ENCODE measurements around the gene ANKMY1.

Gene ANKMY1, protein sequence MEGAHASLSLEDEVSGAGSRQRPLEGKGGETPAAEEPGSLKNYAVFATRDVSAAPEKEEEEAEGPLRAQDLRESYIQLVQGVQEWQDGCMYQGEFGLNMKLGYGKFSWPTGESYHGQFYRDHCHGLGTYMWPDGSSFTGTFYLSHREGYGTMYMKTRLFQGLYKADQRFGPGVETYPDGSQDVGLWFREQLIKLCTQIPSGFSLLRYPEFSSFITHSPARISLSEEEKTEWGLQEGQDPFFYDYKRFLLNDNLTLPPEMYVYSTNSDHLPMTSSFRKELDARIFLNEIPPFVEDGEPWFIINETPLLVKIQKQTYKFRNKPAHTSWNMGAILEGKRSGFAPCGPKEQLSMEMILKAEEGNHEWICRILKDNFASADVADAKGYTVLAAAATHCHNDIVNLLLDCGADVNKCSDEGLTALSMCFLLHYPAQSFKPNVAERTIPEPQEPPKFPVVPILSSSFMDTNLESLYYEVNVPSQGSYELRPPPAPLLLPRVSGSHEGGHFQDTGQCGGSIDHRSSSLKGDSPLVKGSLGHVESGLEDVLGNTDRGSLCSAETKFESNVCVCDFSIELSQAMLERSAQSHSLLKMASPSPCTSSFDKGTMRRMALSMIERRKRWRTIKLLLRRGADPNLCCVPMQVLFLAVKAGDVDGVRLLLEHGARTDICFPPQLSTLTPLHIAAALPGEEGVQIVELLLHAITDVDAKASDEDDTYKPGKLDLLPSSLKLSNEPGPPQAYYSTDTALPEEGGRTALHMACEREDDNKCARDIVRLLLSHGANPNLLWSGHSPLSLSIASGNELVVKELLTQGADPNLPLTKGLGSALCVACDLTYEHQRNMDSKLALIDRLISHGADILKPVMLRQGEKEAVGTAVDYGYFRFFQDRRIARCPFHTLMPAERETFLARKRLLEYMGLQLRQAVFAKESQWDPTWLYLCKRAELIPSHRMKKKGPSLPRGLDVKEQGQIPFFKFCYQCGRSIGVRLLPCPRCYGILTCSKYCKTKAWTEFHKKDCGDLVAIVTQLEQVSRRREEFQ

DNA sequence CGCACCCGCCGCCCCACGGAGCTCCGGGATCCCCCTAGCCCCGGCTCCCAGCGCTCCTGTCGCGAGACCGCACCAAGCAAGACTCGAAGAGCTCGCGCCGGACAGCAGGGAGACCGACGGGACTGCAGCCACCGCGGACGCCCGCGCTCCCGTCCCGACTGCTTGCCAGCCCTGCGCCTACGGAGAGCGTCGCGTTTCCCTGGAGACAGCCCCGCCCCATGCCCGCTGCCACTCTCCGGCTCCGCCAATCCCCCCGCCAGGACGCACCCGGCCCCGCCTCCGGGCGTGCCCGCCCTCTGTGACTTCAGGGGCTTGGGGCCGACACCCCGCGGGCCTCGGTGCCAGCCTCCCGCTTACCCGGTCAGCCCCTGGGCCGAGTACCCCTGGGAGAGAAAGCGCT, at the start of gene ANKMY1:
Gene ANKMY1 (minus strand): TSS at position 181 of the 400 bp plus-strand sequence. CDS start 653 bp downstream, outside the sequence.
- peak in 1 of 2 donors; percentile 54 for DNase-seq (ENCODE audit: low read depth in 1 of 2, low spot score in 1 of 2)

DNA sequence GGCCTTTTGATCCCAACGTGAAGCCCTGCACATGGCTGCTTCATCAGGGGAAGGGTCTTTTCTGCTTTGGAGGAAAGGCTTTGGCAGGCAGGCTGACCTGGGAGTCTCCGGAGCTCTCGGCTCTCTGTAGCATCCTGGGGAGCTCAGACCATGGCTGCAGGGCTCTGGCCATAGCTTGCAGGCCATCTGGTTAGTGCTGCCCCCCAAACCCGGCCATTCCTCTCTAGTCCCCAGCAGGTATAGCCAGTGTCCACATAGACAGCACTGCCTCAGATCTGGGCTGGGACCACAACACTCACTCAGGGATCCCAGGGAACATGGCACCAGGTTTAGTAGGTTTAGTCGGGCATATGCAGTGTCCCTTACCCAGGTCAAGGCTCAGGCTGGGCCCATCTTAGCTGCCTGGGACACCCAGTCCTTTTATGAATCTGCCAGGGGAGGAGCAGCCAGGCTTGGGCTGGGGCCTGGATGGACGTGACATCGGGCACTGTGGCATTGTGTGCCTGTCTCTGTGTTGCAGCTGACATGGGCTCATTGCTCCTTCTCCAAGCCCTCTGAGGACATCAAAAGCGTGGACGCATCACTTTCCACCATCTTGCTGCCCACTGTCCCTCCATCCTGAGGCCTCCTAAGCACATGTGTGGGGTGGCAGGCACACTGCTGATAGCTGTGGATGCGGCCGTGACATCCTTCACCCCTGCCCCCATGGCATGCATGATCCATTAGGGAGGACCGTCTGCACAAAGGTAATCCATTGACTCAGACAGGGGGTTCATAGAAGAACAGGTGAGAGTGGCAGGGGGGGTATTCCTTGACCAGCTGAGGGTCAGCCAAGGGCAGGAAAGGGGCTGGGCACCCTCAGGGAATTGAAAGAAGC, 48.3 kb upstream of the ANKMY1 start:
- DNase-seq (ENCODE audit: low read depth in 1 of 2, low spot score in 1 of 2) = no peak

DNA sequence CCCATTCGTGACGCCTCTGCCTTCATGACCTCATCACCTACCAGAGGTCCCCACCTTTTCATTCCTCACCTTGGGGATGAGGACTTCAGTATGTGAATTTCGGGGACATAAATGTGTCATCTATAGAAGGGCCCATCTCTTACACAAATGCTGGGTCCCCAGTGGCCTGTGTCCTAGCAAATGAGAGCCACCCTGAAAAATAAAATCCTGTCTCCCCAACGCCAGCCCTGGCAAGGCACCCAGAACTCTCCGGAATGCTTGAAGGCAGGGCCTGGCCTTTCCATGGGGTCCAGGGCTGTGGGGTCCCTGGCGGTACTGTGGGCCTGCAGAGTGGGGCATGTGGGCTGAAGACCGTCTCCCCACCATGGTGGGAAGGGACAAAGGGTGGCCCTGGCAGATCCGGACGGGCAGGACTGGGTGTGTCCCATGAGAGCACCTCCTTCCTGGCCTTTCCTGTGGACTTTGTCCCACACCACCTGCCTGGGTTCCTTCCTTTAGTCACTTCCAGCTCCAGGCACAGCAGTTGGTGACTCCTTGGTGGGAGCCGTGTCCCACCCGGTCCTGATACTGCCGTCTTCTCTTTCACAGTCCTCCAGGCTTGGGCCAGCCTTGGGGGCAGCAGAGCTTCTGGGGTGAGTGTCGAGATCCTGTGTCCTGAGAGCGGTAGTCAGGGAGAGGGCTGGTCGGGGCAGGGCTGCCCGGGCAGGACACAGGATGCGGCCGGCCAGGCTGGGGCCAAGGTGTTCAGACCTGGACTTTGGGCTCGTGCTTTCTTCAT, 47.3 kb upstream of the ANKMY1 start:
- no peak for DNase-seq (ENCODE audit: low read depth in 1 of 2, low spot score in 1 of 2)

DNA sequence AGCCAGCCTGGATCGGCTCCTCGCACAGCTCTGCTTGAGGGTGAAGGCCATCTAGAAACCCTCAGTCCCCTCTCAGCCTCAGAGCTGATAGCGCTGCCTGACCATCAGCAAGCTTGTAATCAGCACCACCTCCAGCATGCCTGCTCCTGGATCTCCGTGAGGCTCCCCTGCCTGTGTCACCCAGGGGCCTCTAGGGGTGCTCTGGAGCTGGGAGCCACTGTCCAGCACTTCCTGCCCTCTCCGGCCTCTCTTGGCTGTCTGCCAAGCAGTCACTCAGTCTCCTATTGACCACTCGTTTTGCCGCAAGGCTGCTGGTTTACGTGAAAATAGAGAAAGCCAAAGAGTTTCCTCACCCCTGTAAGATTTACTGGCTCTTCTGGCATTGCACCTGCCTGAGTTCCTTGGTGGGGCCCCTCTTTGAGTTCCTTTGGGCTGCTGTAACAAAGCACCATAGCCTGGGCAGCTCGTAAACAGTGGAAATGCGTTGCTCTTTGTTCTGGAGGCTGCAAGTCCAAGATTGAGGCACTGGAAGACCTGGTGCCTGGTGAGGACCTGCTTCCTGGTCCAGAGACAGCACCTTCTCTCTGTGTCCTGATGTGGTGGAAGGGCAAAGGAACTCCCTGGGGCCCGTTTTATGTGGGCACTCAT, 46.6 kb upstream of the ANKMY1 start:
- DNase-seq (ENCODE audit: low read depth in 1 of 2, low spot score in 1 of 2) = no peak

DNA sequence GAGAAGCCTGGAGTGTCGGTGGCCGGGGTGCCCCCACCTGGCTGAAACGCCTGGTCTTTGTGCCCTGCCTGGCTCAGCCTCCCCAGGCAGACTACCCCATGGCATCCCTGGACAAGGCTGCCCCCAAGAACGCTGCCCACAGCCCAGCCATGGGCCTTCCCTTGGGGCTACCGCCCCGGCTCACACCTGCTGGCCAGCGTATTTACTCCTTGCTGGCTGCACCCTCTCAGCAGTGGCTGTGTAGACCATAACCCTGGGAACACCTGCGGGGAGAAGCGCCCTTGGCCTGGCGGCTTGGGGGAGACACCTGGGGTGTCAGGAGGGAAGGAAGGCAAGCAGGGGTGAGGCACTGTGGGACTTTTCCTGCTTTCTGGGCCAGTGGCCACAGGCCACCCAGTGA, 46.1 kb upstream of the ANKMY1 start:
- DNase-seq (ENCODE audit: low read depth in 1 of 2, low spot score in 1 of 2) = no peak

DNA sequence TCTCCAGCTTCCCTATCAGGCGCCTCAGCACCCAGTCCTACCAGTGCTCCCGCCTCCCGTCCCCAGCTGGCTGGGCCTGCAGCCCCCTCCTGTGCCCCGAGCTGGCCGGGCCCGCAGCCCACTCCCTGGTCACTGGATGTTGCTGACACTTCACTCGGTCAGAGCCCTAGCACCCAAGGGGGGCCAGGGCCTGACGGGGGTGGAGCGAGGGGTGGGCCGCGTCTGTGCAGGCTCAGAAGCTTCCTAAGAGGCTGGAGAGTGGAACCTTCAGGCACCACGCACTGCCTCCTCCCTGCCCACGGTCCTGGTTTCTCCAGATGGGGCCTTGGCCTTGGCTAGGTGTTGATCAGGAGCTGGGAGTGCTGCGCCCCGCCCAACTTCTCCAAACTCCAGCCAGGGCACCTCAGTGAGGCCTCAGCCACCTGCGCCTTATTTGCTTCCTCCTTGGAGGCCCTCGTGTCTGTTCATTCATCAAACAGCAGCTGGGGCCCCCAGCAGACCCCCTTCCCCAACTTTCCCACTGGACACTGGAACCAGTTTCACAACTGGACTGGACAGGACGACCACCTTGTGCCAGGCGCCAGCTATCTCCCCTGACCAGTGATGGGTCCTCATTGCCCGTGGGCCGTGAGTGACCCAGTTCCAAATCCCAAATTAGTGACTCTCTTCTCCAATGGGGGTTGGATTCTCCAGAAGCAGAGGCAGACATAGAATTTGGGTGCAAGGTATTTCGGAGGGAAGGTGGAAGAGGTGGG, 45.5 kb upstream of the ANKMY1 start:
- no peak for DNase-seq (ENCODE audit: low read depth in 1 of 2, low spot score in 1 of 2)

DNA sequence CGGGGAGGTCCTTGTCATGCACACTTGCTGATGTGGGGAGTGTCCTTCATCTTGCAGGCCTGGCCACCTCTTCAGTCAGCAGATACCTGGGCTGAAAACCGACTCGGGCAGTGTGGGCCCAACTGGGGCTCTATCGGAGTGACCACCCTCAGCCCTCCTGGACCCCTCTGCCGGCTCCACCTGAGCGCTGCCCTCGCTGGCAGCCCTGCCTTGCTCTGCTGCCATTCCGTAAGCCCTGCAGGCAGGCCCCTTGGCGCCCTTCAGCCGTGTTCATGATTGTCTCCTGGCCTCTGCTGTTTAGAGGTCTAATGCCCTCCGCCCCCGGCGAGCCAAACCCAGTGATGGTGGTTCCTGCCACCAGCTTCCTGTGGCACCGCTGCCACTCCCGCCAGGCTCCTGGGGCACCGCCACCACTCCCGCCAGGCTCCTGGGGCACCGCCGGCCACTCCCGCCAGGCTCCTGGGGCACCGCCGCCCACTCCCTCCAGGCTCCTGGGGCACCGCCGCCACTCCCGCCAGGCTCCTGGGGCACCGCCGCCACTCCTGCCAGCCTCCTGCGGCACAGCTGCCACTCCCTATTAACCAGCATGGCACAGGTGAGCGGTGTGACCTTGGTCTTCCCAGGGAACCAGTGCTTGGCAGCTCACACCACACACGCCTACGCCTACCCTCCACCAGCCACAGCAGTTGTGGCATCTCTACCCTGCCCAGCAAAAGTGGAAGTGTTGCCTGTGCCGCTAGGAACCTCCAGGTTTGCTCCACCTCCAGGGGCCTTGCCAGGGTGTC, 44.7 kb upstream of the ANKMY1 start:
- no peak for DNase-seq (ENCODE audit: low read depth in 1 of 2, low spot score in 1 of 2)

DNA sequence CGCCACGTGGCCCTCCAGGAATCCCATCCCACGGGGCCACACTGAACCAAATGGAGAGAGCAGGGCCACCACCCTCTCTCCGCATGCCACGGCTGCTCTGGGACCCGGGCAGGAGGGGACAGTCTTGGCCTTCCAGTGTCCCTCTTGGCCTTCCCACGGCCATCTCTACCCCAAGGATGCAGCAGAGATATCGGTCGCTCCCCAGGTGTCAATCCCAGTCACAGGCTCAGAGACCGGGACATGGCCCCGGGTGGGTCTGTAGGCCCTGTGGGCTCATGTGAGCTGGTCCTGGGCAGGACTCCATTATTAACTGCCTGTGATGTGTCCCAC, 44.0 kb upstream of the ANKMY1 start:
- DNase-seq (ENCODE audit: low read depth in 1 of 2, low spot score in 1 of 2) = no peak

DNA sequence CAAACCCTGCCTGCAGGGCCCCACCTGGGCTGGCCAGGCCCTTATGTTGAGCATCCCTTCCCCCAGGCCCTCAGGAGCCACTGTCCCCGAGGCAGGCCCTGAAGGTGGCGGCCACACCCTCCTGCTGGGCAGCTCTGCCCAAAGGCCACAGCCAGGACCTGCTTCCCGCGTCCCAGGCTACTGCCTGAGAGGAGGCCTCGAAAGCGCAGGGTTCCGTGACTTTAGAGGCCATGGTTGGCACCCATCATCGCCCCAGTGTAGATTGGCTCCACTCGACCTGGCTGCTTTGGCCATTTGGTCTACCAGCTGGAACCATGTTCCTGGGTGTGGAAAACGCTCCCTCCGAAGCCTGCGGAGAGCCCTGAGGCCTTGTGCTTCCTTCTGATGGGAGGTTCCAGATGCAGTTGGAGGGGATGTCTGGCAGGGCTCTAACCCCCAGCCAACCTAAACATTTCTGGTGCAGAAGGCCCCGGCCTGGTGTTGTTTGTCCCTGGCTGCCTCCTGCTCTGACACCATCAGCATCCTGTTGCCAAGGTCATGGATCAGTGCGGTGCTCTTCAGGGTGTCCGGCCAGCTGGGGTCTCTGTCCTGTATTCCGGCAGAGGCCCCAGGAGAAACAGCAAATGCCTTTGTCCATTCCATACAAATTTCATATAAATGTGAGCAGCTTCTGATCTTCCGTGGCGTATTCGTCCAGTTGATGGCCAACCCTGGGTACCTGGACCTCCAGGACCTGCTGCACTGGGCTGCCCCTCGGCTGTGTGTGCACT, 43.5 kb upstream of the ANKMY1 start:
- no peak for DNase-seq (ENCODE audit: low read depth in 1 of 2, low spot score in 1 of 2)

DNA sequence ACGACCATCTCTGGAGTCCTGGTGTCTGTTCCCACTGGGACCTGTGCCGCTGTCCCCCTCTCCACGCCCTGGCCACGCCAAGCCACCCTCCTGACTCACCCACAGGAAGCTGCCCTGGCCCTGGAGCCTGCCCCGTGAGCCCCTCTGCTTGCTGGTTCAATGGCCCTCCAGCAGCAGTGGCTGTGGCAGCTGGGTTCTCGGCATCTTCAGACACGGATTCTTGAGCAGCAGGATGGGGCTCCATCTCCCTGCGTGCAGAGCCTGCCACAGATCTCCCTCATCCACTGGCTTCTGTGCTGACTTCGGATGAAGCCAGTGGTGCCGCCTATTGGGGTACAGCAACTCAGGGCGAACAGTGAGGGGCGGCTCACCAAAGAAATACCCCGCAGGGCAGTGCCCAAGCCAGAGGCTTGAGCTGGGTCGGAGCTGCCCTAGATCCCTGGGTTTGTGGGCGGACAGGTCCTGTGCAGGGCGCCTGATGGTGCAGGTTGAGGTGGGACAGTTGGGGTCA, 42.7 kb upstream of the ANKMY1 start:
- no peak for DNase-seq (ENCODE audit: low read depth in 1 of 2, low spot score in 1 of 2)

DNA sequence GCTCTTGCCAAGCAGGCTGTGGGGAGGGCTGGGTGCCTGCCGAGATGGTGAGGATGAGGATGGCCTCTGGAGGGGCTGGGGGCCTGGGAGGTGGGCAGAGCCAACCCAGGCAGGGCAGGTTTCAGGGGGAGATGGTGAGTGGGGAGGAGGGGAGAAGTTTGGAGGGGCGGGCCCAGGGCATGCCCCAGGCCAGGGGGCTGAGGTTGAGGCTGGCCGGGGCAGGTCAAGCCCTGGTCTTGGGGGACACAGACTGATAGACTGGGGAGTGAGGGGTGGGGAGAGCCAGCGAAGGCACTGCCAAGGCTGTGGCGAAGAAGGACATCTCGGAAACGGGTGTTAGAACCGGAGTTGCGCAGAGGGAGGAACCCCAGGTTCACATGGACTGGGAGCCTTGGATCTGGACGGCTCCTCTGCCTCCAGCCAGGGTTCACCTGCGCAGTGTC, 41.4 kb upstream of the ANKMY1 start:
- DNase-seq (ENCODE audit: low read depth in 1 of 2, low spot score in 1 of 2) = no peak

DNA sequence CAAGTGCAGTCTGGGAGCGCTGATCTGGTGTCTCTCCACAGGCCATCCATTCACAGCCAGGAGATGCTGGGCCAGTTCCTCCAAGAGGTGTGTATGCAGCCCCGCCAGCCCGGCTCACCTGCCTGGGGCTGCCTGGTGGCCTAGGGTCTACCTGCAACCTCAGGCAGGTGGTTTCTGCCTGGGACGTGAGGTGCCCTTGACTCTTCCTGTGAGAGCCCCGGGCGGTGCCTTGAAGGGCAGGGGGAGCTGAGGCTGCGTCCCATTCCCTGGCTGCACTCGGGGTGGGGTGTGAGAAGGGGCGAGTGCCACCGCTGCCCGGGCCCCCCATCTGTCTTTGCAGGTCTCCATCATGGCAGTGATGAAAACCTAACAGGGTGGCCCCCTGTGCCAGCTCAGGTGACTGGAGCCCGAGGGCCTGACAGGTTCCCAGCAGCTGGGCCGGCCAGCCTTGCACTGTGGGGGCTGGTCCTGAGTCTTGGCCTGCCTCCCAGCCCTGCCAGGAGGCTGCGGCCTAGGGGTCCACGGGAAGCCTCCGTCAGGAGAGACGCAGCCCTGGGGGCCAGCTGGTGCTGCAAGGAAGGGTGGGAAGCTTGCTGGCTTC, 40.6 kb upstream of the ANKMY1 start:
- DNase-seq (ENCODE audit: low read depth in 1 of 2, low spot score in 1 of 2) = no peak

DNA sequence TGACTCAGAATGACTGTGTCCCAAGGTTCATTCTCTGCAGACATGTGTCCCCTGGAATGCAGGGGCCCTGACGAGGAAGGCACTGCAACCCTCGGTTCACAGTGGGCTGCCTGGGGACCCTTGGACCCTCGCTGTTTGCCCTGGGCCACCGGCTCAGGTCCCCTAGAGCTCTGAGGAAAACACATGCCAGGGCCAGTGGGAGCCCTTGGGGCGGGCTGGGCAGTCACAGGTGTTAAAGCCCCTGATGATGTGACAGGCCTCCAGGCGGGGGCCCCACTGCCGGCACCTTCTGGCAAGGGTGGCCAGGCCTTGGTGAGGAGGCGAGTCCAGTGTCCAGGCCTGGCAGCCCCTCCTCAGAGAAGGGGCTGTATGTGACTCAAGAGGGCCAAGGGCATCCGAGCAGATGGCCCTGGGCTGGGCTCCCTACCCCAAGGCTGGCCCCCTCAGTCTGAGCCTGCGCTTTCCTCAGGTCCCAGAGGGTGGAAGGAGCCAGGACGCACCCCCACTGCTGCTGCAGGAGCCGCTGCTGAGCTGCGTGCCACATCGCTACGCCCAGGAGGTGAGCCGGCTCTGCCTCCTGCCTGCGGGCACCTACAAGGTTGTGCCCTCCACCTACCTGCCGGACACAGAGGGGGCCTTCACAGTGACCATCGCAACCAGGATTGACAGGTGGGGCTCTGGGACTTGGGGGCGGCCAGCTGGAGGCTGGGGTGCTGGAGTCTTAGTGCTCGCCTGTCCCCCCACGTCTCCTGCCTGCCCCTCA, 39.8 kb upstream of the ANKMY1 start:
- DNase-seq (ENCODE audit: low read depth in 1 of 2, low spot score in 1 of 2) = peak in 1 of 2 donors; percentile 1

DNA sequence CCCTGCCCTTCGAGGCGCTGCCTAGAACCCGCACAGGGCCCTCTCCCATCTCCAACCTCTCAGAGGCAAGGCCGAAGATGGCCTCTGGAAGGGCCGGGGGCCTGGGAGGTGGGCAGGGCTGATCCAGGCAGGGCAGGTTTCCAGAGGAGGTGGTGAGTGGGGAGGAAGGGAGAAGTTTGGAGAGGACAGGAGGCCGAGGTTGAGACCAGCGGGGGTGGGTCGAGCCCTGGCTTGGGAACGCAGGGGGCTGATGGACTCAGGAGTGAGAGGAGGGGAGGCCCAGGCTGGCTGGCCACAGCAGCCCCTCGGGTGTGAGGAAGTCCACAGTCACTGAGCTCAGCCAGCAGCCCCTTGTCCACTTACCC, 39.2 kb upstream of the ANKMY1 start:
- DNase-seq (ENCODE audit: low read depth in 1 of 2, low spot score in 1 of 2) = no peak

DNA sequence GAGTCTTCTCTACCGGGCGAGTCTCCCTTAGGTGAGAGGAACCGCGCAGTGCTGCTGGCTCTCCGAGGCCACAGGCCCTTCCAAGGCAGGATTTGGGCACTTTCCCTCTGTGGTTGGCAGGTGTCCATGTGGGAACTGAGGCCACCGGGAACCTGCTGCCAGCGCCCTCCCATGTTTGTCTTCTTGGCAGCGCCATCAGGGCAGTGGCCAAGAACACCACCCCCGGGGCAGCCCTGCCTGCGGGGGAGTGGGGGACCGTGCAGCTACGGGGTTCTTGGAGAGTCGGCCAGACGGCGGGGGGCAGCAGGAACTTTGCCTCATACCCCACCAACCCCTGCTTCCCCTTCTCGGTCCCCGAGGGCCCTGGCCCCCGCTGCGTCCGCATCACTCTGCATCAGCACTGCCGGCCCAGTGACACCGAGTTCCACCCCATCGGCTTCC, 38.7 kb upstream of the ANKMY1 start:
- no peak for DNase-seq (ENCODE audit: low read depth in 1 of 2, low spot score in 1 of 2)

DNA sequence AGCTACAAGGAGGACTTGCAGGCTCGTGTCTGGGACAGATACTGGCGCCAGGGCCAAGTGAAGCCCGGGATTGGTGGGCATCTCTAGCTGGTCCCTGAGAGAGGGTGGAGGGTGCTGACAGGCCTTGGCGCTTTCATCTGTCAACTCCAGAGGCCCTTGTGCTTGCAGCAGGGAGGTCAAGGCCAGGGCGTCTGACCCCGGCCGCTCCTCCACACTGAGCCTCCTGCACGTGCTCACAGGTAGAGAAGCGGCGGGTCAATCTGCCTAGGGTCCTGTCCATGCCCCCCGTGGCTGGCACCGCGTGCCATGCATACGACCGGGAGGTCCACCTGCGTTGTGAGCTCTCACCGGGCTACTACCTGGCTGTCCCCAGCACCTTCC, 38.3 kb upstream of the ANKMY1 start:
- DNase-seq (ENCODE audit: low read depth in 1 of 2, low spot score in 1 of 2) = peak in 1 of 2 donors; percentile 1

Measured in stimulated activated CD4-positive, alpha-beta T cell treated with anti-CD3 and anti-CD28 coated beads, Interleukin-15, amount 100 ng/mL, for 1 hour (primary cell).